HG02642 (cell line): ENCODE data around the gene MYCN.
"Not testable (repeated sequence)": the region's sequence is repeated elsewhere in the genome, so short reads cannot be mapped to it uniquely, and the experiment has no call there.

ENCODE experiments used
- ATAC-seq: cut with Tn5 transposase; IDR thresholded peaks from one replicate; pipeline ENCODE4 v1.9.1; 2021; ENCODE audit warnings: mild to moderate bottlenecking; ENCODE audit not compliant: unreplicated experiment, poor library complexity

MYCN gene

DNA sequence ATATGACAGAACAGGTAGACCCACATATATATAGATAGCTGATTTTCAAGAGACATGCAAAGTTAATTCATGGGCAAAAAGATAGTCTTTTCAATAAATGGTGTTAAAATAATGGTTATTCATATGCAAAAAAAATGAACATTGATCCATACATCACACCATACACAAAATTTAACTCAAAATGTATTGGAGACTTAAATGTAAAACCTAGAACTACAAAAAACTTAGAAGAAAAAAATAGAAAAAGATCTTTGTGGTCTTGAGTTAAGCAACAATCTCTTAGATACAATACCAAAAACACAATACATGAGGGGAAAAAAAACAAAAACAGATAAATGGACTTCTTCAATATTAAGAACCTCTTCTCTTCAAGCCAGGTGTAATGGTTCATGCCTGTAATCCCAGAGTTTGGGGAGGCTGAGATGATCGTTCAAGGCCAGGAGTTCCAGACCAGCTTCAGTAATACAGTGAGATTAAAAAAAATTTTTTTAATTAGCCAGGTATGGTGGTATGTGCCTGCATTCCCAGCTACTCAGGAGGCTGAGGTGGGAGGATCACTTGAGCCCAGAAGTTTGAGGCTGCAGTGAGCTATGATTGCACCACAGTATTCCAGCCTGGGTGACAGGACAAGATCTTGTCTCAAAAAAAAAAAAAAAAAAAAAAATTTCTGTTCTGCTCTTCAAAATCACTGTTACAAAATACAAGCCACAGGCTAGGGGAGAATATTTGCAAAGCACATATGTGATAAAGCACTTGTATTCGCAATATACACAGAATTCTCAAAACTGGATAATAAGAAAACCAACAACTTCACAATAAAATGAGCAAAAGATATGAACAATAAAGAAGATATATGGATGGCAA lies 32.7 kb upstream of the MYCN start:
- no peak for ATAC-seq

DNA sequence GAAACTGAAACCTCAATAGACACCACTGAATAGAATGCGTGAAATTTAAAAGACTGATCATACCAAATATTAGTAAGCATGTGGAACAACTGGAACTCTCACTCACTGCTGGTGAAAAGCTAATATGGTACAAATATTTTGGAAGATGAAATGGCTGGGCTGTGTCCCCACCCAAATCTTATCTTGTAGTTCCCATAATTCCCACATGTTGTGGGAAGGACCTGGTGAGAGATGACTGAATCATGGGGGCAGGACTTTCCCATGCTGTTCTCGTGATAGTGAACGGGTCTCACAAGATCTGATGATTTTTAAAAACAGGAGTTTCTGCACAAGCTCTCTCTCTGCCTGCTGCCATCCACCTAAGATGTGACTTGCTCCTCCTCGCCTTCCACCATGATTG lies 32.0 kb upstream of the MYCN start:
- ATAC-seq = no peak

DNA sequence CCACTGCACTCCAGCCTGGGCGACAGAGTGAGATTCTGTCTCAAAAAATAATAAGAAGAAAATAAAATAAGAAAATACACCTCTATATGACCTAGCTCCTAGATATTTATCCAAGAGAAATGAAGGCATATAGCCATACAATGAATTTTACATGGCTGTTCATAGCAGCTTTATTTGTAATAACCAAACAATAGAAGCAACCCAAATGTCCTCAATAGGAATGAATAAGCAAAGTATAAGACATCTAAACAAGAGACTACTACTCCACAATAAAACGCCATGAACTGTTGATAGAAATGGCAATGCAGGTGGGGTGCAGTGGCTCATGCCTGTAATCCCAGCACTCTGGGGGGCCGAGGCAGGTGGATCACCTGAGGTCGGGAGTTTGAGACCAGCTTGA lies 31.2 kb upstream of the MYCN start:
- no peak for ATAC-seq

DNA sequence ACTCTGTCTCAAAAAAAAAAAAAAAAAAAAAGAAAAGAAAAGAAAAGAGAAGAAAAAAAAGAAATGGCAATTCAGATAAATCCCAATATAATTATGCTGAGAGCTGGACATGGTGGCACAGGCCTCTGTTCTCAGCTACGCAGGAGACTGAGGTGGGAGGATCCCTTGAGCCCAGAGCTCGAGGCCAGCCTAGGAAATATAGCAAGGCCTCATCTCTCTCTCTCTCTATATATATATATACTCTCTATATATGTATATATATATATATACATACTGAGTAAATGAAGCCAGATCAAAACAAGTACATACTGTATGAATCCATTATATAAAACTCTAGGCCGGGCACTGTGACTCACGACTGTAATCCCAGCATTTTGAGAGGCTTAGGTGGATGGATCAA lies 30.6 kb upstream of the MYCN start:
- no peak for ATAC-seq

DNA sequence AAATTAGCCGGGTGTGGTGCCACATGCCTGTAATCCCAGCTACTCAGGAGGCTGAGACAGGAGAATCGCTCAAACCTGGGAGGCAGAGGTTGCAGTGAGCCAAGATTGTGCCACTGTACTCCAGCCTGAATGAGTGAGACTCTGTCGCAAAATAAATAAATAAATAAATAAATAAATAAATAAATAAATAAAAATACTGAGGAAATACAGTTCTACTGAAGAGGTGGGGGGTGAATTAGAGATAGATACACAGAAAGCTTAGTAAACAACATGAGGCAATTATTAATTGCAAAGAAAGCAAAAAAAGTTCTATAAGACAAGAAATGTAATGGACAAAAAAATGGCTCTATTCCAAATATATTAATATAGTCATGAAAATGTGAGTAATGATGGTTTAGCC lies 29.1 kb upstream of the MYCN start:
- ATAC-seq = not testable (repeated sequence)

DNA sequence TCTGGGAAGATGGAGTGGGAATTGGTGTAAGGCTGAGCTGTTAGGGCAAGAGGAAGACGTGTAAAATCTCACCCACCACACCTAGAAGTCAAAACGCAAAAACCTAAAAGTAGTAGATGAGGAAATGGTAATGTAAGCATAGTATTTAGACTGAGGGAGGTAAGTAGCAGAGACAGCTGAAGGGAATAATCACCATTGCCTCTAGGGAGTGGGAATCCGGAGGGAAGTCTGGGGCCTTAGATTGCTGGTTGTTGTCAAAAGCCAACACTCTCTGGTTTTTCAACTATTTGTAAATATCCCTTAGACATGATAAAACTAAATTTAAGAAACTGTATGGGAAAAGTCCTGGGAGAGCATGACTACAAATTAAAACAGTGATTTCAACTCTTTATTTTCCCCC lies 28.7 kb upstream of the MYCN start:
- no peak for ATAC-seq

DNA sequence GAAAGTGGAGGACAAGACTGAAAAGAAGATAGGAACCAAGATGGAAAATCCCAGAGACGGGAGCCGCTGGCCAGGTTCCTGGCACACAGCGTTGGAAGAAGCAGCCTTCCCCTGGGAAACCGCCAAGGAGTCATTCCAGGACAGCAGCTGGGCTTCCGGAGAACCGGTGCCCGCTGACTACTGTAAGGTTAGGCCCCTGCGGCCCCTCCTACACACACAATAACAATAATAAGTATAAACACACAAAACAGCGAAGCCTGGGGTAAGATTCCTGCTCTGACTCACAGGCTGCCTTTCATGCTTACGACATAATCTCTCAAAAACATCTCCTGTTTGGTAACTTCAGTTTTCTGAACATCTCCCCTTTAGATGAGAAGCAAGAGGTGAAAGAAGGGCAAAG lies 28.1 kb upstream of the MYCN start:
- ATAC-seq = no peak

DNA sequence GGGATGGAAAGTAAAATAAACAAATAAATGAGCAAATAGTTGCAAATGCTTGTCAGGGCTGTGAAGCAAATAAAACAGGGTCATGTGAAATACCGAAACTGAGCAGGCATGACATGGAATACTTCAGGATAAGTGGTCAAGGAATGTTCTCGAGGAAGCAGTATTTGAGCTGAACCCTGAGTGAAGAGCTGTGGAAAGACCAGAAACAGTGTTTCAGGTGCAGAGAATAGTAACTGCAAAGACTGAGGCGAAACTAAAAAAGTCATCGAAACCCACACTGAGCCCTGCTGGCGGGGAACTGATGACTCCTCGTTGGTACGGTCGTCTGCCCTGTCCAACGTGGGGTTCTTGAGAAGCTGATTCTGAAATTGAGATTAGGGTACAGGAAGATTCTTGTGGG lies 27.2 kb upstream of the MYCN start:
- no peak for ATAC-seq

DNA sequence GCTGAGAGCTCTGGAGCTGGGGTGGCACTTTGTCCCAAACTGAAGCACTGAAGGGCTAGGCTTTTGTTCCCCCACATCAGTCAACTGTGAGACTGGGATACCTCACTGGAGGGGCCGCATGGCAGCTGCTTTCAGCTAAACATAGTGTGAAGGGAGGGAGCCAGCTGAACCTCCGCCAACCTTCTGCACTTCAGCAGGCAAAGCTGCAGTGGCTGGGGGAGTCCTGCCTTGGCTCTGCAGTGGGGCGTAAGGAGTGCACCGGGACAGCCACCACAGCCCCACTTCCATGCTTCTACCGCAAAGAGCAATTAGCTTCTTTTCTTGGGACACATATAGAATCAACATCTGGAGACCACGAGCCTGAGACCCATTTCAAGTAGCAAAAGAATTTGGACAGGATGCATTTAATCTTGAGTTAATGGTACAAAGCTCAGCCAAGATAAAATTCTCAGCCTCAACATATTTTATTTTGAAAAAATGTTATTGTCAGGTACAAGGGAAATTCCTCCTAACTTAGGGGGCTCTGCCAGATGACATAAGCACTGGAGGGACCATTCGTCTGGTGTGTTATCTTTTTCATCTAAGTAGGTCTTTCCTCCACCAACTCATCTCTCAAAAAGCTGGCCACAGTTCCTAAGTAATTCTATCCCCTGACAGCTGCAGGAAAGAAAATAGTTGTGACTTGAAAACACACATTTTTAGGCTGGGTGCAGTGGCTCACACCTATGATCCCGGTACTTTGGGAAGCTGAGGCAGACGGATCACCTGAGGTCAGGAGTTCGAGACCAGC lies 25.6 kb upstream of the MYCN start:
- ATAC-seq = no peak

DNA sequence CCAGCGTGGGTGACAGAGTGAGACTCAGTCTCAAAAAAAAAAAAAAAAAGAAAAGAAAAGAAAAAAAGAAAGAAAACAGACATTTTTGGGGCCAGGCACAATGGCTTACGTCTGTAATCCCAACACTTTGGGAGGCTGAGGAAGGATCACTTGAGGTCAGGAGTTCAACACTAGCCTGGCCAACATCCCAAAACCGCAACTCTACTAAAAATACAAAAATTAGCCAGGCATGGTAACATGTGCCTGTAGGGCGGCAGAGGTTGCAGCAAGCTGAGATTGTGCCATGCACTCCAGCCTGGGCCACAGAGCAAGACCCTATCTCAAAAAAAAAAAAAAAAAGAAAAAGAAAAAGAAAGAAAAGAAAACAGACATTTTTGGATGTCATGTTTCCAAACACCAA lies 24.8 kb upstream of the MYCN start:
- not testable (repeated sequence) for ATAC-seq

DNA sequence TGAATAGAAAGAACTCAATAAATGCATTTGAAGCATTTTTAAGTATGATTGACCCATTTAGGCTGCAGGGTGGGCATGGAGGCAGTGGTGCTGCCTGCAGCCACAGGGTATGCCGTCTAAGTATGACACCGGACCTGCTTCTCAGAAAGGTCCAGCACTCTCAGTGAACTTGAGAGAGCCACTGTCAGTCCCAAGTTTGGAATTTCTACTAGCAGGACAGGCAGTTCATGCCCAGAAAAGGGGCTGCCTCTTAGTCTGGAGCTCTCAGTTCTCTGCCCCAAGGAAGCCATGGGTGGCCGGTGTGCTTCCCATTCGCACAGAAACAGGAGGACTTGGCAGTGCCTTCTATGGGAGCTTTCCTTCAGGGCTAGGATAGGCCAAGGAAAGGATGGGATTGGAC lies 24.0 kb upstream of the MYCN start:
- no peak for ATAC-seq

DNA sequence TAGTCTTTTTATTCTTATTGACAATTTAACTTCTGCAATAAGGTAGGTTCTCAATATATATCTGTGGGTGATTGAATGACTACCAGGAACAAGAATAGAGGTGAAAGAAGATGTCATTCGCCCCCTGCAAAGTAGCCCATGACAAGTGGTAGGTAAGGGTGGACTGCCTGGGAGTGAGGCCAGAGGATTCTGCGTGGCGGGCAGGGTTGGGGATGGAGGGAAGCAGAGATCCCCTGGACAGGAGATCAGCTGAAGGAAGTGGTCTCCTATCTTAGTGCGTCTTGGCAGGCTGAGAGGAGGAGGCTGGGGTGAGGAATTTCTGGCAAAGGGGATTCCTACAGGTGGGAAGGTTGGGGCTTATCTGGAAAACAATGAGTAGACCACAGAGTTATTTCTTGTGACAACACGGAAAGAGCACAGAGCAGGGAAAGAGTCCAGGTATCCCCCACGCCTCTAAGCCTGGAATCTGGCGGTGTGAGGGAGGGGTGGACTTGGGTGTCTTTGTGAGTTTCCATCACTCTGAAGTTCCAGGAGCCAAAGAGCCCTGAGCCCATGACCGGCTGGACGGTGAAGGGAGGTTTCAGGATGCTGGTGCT lies 21.5 kb upstream of the MYCN start:
- no peak for ATAC-seq

DNA sequence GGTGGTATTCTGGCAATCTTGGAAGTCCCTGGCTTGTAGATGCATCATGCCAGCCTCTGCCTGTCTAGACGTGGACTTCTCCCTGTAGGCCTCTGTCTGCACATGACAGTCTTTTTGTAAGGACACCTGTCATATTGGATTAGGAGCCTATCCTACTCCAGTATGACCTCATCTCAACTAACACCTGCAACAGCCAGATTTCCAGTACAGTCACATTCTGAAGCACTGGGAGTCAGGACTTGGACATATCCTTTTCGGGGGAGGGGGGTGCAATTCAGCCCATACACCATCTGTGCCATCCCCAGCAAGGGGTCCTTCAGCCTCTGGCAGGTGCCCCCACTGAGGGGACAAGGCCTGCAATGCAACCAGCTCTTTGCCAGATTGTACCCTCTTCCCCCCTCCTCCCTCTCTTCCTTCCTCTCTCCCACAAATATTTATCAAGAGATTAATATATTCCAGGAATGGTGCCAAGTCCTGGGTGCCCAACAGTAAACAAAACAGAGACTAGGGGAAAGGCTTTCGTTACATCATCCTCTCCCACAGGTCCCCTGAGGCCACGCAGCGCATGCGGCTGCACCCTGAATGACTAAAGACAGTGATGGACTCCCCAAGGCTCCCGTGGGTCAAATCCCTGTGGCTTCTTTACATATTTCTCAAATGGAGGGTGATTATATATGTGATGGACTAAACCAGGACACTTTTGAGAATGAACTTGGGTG lies 20.5 kb upstream of the MYCN start:
- no peak for ATAC-seq

DNA sequence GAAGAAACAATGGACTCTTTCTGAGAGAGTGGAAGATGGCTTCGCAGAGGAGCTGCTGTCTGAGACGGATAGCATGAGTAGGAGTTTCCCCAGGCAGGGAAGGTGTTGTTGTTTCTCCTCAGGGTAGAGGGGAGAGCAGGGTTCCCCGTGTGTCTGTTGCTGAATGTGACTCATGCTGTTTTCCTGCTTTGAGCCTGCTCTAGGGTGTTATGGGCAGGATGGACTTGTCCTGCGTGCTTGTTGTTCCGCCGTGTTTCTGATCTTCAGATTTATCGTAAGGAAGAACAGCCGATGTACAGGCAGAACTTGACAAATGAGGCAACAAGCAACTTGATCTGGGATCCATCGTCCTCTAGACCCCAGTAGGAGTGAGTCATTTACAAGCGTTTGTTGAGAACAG lies 19.7 kb upstream of the MYCN start:
- ATAC-seq = no peak

DNA sequence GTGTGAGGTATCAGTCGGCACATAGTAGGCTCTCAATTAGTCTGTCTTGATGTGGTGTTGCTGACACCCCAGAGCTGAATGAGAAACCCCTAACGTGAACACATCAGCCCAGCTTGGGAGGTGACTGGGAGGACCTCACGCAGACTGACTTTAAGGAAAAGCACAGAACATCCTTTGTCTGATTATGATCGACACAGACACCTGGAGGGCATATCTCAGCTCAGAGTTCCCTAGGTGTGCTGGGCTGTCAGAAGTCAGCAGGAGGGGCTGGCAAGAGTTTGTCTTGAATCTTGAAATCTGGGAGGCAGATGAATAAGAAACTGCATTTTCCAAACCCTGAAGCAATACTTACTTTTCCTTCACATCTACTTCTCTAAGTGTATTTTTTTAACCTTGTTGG lies 16.8 kb upstream of the MYCN start:
- ATAC-seq = no peak

DNA sequence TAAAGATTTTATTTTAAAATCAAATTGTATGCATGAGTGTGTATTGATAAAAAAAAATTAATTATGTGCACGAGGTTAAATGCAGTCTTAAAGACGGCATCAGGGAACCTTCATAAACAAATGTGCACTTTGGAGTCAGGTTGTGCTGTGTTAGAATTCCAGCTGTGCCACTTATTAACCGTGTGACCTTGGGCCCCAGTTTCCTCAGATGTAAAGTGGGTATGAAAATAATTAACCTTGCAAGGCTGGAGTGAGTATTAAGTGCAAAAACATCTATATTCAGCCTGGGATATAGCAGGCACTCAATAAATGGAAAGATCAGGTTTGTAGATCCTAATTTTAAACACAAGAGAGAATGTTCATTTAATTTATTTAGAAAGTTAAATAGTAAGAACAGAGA lies 14.5 kb upstream of the MYCN start:
- ATAC-seq = no peak

DNA sequence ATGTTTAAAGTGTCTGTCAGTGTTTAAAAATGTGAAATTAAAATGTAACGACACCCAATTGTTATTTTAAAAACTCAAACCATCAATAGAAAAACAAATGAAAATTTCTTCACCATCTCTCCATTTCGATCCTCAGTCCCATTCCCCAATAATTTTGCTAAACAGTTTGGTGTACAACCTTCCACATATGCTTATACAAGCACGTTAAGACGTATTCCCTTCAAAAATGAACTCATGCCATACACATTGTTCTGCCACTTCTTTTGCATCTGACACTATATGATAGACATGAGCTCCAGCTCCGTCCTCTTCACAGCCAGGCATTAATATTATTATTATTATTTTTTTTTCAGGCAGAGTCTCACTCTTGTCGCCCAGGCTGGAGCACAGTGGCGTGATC lies 14.1 kb upstream of the MYCN start:
- no peak for ATAC-seq

DNA sequence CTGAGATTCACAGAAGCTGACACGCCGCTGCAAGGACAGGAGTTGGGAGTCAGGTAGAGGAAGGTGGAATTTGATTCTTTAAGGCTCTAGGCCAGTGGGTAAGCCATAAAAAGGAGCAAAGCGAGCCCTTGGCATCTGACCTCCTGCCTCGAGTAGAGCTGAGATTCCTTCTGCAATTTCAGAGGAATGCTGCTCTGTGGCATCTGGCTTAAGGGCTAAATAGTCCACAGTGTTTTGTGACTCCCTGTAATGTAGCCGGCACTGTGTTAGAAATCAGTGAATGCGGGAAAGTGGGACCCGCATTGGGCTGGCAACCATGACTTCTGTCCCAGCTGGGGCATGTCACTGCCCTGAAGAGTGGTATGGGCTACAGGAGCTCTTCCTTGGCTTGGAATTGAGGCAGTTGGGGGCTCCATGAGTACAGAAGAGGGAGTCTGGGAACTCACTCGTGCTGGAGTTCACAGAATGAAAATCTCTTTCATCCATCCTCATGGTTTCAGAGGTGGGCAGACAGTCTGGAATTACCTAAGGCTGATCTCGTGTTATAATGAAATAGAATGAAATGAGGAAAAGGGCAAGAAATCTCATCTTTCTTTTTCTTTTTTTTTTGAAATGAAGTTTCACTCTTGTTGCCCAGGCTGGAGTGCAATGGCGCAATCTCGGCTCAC lies 12.7 kb upstream of the MYCN start:
- ATAC-seq = no peak

DNA sequence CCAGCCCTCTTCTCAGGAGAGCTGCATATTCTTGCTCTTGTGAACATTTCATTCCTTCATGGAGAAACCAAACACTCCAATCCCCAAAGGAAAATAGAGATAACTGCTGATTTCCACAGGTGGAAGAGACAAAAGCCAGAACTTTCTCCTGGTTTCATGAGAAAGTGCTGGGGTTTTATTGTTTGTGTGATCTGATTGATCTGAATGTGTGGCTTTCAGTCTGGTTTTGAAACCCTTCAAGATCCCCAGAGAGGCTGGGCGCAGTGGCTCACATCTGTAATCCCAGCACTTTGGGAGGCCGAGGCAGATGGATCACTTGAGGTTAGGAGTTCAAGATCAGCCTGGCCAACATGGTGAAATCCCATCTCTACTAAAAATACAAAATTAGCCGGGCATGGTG lies 11.3 kb upstream of the MYCN start:
- not testable (repeated sequence) for ATAC-seq

DNA sequence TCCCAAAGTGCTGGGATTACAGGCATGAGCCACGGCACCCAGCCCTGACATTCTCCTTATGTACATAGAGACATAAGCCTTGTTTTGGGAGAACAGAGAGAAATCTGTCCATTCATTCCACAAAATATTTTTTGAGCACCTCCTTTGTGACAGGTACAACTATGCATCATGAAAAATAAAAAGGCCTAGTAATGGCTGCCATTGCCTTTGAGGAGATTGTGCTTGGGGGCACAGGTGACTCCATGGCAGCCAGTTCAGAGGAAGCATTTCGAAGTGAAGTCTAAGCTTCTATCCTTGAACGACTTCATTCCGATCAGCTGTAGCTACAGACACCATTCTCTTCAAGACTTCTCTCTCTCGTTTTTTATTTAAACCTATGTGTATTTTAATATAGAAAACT lies 10.5 kb upstream of the MYCN start:
- no peak for ATAC-seq
